Left lung (tissue), 10 donors: Measurements from ENCODE around the gene CALHM1. TPM values are rescaled to one million over a fixed set of nuclear protein-coding genes. Genes with fewer than 3 reads are reported as not detected.

Experiments
- ATAC-seq: fragments of 200-7000 bp; cut with Tn5 transposase; one replicate; pipeline ENCODE4 v1.9.1; 2020; ENCODE audit warnings: moderate library complexity
- DNase-seq, 4 donors: peaks; one replicate each; pipeline ENCODE4 v3.0.0-alpha.2; 2013 to 2020
- H3K27ac ChIP-seq, 2 donors: fragments of 200-600 bp; sonication (generic) in 1 of 2; one replicate each; pipeline versions ENCODE4 v1.5.0 to v1.8.0; 2020 to 2021
- H3K27me3 ChIP-seq, 2 donors: fragments of 200-600 bp; sonication (generic) in 1 of 2; one replicate each; pipeline versions ENCODE4 v1.5.0 to v1.8.0; 2020 to 2021
- H3K36me3 ChIP-seq, 2 donors: fragments of 200-600 bp; sonication (generic) in 1 of 2; one replicate each; pipeline versions ENCODE4 v1.5.0 to v1.8.0; 2020 to 2021
- H3K4me1 ChIP-seq, 2 donors: fragments of 200-600 bp; one replicate each; pipeline ENCODE4 v1.8.0; 2021
- H3K4me3 ChIP-seq, 2 donors: fragments of 200-600 bp; sonication (generic) in 1 of 2; one replicate each; pipeline versions ENCODE4 v1.5.0 to v1.8.0; 2020 to 2021; ENCODE audit warnings: mild to moderate bottlenecking in 1 of 2
- H3K9me3 ChIP-seq, 2 donors: fragments of 200-600 bp; sonication (generic) in 1 of 2; one replicate each; pipeline versions ENCODE4 v1.5.0 to v1.8.0; 2020 to 2021
- CTCF ChIP-seq, 2 donors: fragments of 200-600 bp; sonication (generic) in 1 of 2; IDR thresholded peaks; one replicate each; pipeline versions ENCODE4 v1.5.0 to v1.8.0; 2021; ENCODE audit warnings: antibody characterized with exemption in 2 of 2
- intact Hi-C, 2 donors: fragments of 100-400 bp; cut with DNase I; formaldehyde crosslinking; loops; one replicate each; pipeline versions ENCODE4 v1.11.2 to v1.14.2; 2022
- polyA plus RNA-seq, 6 donors: library from polyadenylated mRNA; unstranded; fragments of 120-200 nt; gene quantifications; one replicate each; pipeline ENCODE4 v1.2.1, GENCODE V29; 2013; ENCODE audit not compliant: insufficient read length in 6 of 6
- total RNA-seq, 2 donors: library from RNA; stranded (reverse); fragmentation: NEBNext Ultra II Directional; extraction: Animal tissue kit (Norgen Biotek cat#: 25700); gene quantifications; one replicate each; pipeline ENCODE4 v1.2.1, GENCODE V29; 2021
- donor health status: DM: no; HTN: yes; CAD: no.
- donor health status: DM: no; HTN: no; CAD: no.

The CALHM1 gene
- total and polyA plus RNA-seq, 8 donors, result 0.09 to 0.15 (median 0.13) TPM; not detected in 2

- no peak overlapping the region for H3K4me3 ChIP-seq
- DNase-seq, result no peak
- H3K9me3 ChIP-seq, result no peaks in the 10 kb centered on the region
- TF ChIP-seq CTCF (IDR thresholded peaks at IDR 0.05), result no peak
- intact Hi-C loops, result no loop called here
- no peak for ATAC-seq
- no peaks in the 10 kb centered on the region for H3K4me1 ChIP-seq
- H3K27me3 ChIP-seq, result peaks cover 0 to 36% of the 10 kb centered on the region in 2 donors
- H3K36me3 ChIP-seq, result no peaks in the 10 kb centered on the region
- H3K27ac ChIP-seq, result no peak overlapping the region
Observed at GRCh38 chr10:103502849-103503660, 44.4 kb upstream of the CALHM1 start.

- no peak overlapping the region for H3K4me3 ChIP-seq
- intact Hi-C loops, result no loop called here
- H3K36me3 ChIP-seq, result no peaks in the 10 kb centered on the region
- H3K9me3 ChIP-seq, result no peaks in the 10 kb centered on the region
- peaks cover 11 to 34% of the 10 kb centered on the region in 2 donors for H3K27me3 ChIP-seq
- no peak for DNase-seq
- no peaks in the 10 kb centered on the region for H3K4me1 ChIP-seq
- no peak for TF ChIP-seq CTCF (IDR thresholded peaks at IDR 0.05)
- ATAC-seq, result no peak
- no peak overlapping the region for H3K27ac ChIP-seq
Observed at GRCh38 chr10:103501186-103501585, 42.5 kb upstream of the CALHM1 start.

GRCh38 chr10:103500481-103500880, 41.8 kb upstream of the CALHM1 start:
- intact Hi-C loops, result no loop called here
- Histone ChIP-seq H3K27ac (no peak overlapping the region), H3K4me1 (no peaks in the 10 kb centered on the region), H3K27me3 (peaks cover 18 to 39% of the 10 kb centered on the region in 2 donors), H3K9me3 (no peaks in the 10 kb centered on the region), H3K36me3 (no peaks in the 10 kb centered on the region), H3K4me3 (no peak overlapping the region)
- no peak for TF ChIP-seq CTCF (IDR thresholded peaks at IDR 0.05)
- no peak for DNase-seq
- ATAC-seq, result no peak

GRCh38 chr10:103499881-103500280, 41.2 kb upstream of the CALHM1 start:
- H3K27ac ChIP-seq, result no peak overlapping the region
- H3K27me3 ChIP-seq, result peaks cover 23 to 45% of the 10 kb centered on the region in 2 donors
- H3K36me3 ChIP-seq, result no peaks in the 10 kb centered on the region
- no peak for TF ChIP-seq CTCF (IDR thresholded peaks at IDR 0.05)
- no peaks in the 10 kb centered on the region for H3K4me1 ChIP-seq
- ATAC-seq, result no peak
- no peaks in the 10 kb centered on the region for H3K9me3 ChIP-seq
- no peak for DNase-seq
- H3K4me3 ChIP-seq, result no peak overlapping the region
- intact Hi-C loops, result no loop called here

- peaks cover 2 to 6% of the 10 kb centered on the region in 2 donors for H3K4me1 ChIP-seq
- TF ChIP-seq CTCF (IDR thresholded peaks at IDR 0.05), result no peak
- DNase-seq (no peak), ATAC-seq (no peak)
- no peak overlapping the region for H3K27ac ChIP-seq
- intact Hi-C loops, result no loop called here
- peaks cover 31 to 53% of the 10 kb centered on the region in 2 donors for H3K27me3 ChIP-seq
- no peak overlapping the region for H3K4me3 ChIP-seq
- H3K9me3 ChIP-seq, result no peaks in the 10 kb centered on the region
- no peaks in the 10 kb centered on the region for H3K36me3 ChIP-seq
Observed at GRCh38 chr10:103498936-103499638, 40.4 kb upstream of the CALHM1 start.
